ENCODE measurements around the gene VSTM4. TPM values are rescaled to one million over a fixed set of nuclear protein-coding genes. Genes with fewer than 3 reads are reported as not detected.

Gene VSTM4
- total RNA-seq, 4 donors from 2014 or later = 10.0 to 21.4 (median 12.6) TPM

GRCh38 chr10:49116509-49117375, 1.4 kb upstream of the VSTM4 start:
- Histone ChIP-seq H3K4me1 (peaks cover 11 to 37% (median 29%) of the 10 kb centered on the region in 4 donors), H3K9me3 (no peaks in the 10 kb centered on the region), H3K27me3 (no peaks in the 10 kb centered on the region), H3K4me3 (no peak overlapping the region), H3K36me3 (no peaks in the 10 kb centered on the region), H3K27ac (replicated peaks in 1 of 4) (no peak overlapping the region)
- intact Hi-C loops (cut with DNase I) = no loop called here
- no peak for DNase-seq (ENCODE audit: extremely low spot score)
- 92% methylated on average over 5 of the region's 5 CpGs for WGBS
- no peak for TF ChIP-seq EP300 (IDR thresholded peaks at IDR 0.05)
- no peak for TF ChIP-seq POLR2AphosphoS5 (IDR thresholded peaks at IDR 0.05)

- intact Hi-C loops (cut with DNase I) = no loop called here
- H3K27me3 ChIP-seq = no peaks in the 10 kb centered on the region
- TF ChIP-seq POLR2A (IDR thresholded peaks at IDR 0.05; ENCODE audit: low read depth) = no peak
- TF ChIP-seq EP300 (IDR thresholded peaks at IDR 0.05) = no peak
- no peak for TF ChIP-seq CTCF (IDR thresholded peaks at IDR 0.05)
- TF ChIP-seq POLR2AphosphoS5 (IDR thresholded peaks at IDR 0.05) = no peak
- 91% methylated on average over 6 of the region's 14 CpGs for WGBS
- H3K4me1 ChIP-seq = peaks cover 19 to 45% (median 36%) of the 10 kb centered on the region in 4 donors
- H3K9me3 ChIP-seq = no peaks in the 10 kb centered on the region
- no peaks in the 10 kb centered on the region for H3K36me3 ChIP-seq
- H3K4me3 ChIP-seq = peak overlapping the region; percentile 61 to 88 (median 74)
- no peak for DNase-seq (ENCODE audit: extremely low spot score)
- H3K27ac ChIP-seq (replicated peaks in 1 of 4) = peak overlapping the region in 2 of 4 donors; percentile 50 to 88
These were observed 630 bp upstream of the VSTM4 start for GRCh38 chr10:49115796-49116508.

GRCh38 chr10:49114718-49115014, 656 bp downstream of the VSTM4 start:
- no peaks in the 10 kb centered on the region for H3K27me3 ChIP-seq
- H3K4me1 ChIP-seq = peaks cover 32 to 57% (median 49%) of the 10 kb centered on the region in 4 donors
- peak overlapping the region; percentile 77 to 88 (median 84) for H3K27ac ChIP-seq (replicated peaks in 1 of 4)
- WGBS = 9% methylated on average over 9 of the region's 9 CpGs
- no peak for TF ChIP-seq POLR2A (IDR thresholded peaks at IDR 0.05; ENCODE audit: low read depth)
- no peak for TF ChIP-seq EP300 (IDR thresholded peaks at IDR 0.05)
- TF ChIP-seq POLR2AphosphoS5 (IDR thresholded peaks at IDR 0.05) = no peak
- no peak for TF ChIP-seq CTCF (IDR thresholded peaks at IDR 0.05)
- H3K9me3 ChIP-seq = no peaks in the 10 kb centered on the region
- no peak for DNase-seq (ENCODE audit: extremely low spot score)
- intact Hi-C loops (cut with DNase I) = no loop called here
- peak overlapping the region; percentile 61 to 88 (median 74) for H3K4me3 ChIP-seq
- no peaks in the 10 kb centered on the region for H3K36me3 ChIP-seq

GRCh38 chr10:49113741-49114141, 1.6 kb downstream of the VSTM4 start:
- peak overlapping the region in 2 of 4 donors; percentile 77 to 88 for H3K27ac ChIP-seq (replicated peaks in 1 of 4)
- H3K9me3 ChIP-seq = no peaks in the 10 kb centered on the region
- TF ChIP-seq POLR2A (IDR thresholded peaks at IDR 0.05; ENCODE audit: low read depth) (no peak), EP300 (IDR thresholded peaks at IDR 0.05) (no peak), CTCF (IDR thresholded peaks at IDR 0.05) (no peak), POLR2AphosphoS5 (IDR thresholded peaks at IDR 0.05) (no peak)
- H3K4me3 ChIP-seq = peak overlapping the region; percentile 61 to 88 (median 74)
- no peaks in the 10 kb centered on the region for H3K27me3 ChIP-seq
- intact Hi-C loops (cut with DNase I) = no loop called here
- H3K4me1 ChIP-seq = peaks cover 40 to 66% (median 58%) of the 10 kb centered on the region in 4 donors
- no peaks in the 10 kb centered on the region for H3K36me3 ChIP-seq
- no peak for DNase-seq (ENCODE audit: extremely low spot score)
- WGBS = 69% methylated on average over 3 of the region's 3 CpGs

GRCh38 chr10:49112851-49113250, 2.5 kb downstream of the VSTM4 start:
- no peak overlapping the region for H3K27ac ChIP-seq (replicated peaks in 1 of 4)

More at GRCh38 chr10:49112851-49113250, 2.5 kb downstream of the VSTM4 start:
- TF ChIP-seq POLR2AphosphoS5 (IDR thresholded peaks at IDR 0.05) = no peak
- TF ChIP-seq EP300 (IDR thresholded peaks at IDR 0.05) = no peak
- TF ChIP-seq POLR2A (IDR thresholded peaks at IDR 0.05; ENCODE audit: low read depth) = no peak
- TF ChIP-seq CTCF (IDR thresholded peaks at IDR 0.05) = no peak
- no peaks in the 10 kb centered on the region for H3K27me3 ChIP-seq
- H3K9me3 ChIP-seq = no peaks in the 10 kb centered on the region
- H3K36me3 ChIP-seq = peaks cover 0 to under 1% (median under 1%) of the 10 kb centered on the region in 4 donors
- WGBS = 47% methylated on average over 3 of the region's 3 CpGs
- no peak overlapping the region for H3K4me3 ChIP-seq
- intact Hi-C loops (cut with DNase I) = no loop called here
- DNase-seq (ENCODE audit: extremely low spot score) = no peak
- peaks cover 43 to 73% (median 62%) of the 10 kb centered on the region in 4 donors for H3K4me1 ChIP-seq
